OCI-LY1 (cell line): ENCODE results near the gene ARHGAP28.

ENCODE experiments used
- H2AFZ ChIP-seq: fragments of 200-600 bp; sonication (generic), shearing (Covaris generic); 2 replicates; pipeline ENCODE4 v1.6.0; 2014; ENCODE audit warnings: antibody characterized with exemption, mild to moderate bottlenecking, low read length
- H3F3A ChIP-seq: fragments of 200-600 bp; sonication (generic), shearing (Covaris generic); 2 replicates; pipeline ENCODE4 v1.6.0; 2014; ENCODE audit warnings: mild to moderate bottlenecking, antibody characterized with exemption, low read length, moderate library complexity; ENCODE audit not compliant: insufficient read depth
- H3K27ac ChIP-seq: fragments of 200-600 bp; sonication (generic); 2 replicates; pipeline ENCODE4 v1.5.1; 2014; ENCODE audit warnings: low read length, mixed run types, mild to moderate bottlenecking, low read depth; ENCODE audit not compliant: poor library complexity, severe bottlenecking
- H3K27me3 ChIP-seq: fragments of 200-600 bp; sonication (generic); 2 replicates; pipeline ENCODE4 v1.6.0; 2014; ENCODE audit warnings: antibody characterized with exemption, mild to moderate bottlenecking, low read length, moderate library complexity; ENCODE audit not compliant: insufficient read depth
- H3K36me3 ChIP-seq: fragments of 200-600 bp; sonication (generic); 2 replicates; pipeline ENCODE4 v1.6.1; 2014; ENCODE audit warnings: mild to moderate bottlenecking, antibody characterized with exemption, low read length, moderate library complexity, mixed read lengths; ENCODE audit not compliant: insufficient read depth
- H3K4me1 ChIP-seq: fragments of 200-600 bp; sonication (generic); 2 replicates; pipeline ENCODE4 v1.5.1; 2014; ENCODE audit warnings: mild to moderate bottlenecking, low read length, moderate library complexity; ENCODE audit not compliant: insufficient read depth, severe bottlenecking
- H3K4me2 ChIP-seq: fragments of 200-600 bp; sonication (generic), shearing (Covaris generic); 2 replicates; pipeline ENCODE4 v1.6.1; 2014; ENCODE audit warnings: low read length
- H3K4me3 ChIP-seq: fragments of 200-600 bp; sonication (generic); 2 replicates; pipeline ENCODE4 v1.5.1; 2014; ENCODE audit warnings: low read length, low read depth, mild to moderate bottlenecking, mixed read lengths; ENCODE audit not compliant: poor library complexity, severe bottlenecking
- H3K79me2 ChIP-seq: fragments of 200-600 bp; shearing (Covaris generic); 2 replicates; pipeline ENCODE4 v1.6.1; 2016; ENCODE audit warnings: mixed run types, low read length, mixed read lengths; ENCODE audit not compliant: insufficient read depth
- H3K9ac ChIP-seq: fragments of 200-600 bp; sonication (generic), shearing (Covaris generic); 2 replicates; pipeline ENCODE4 v1.6.1; 2014; ENCODE audit warnings: mild to moderate bottlenecking, low read length, mixed read lengths
- H3K9me2 ChIP-seq: fragments of 200-600 bp; sonication (generic), shearing (Covaris generic); 2 replicates; pipeline ENCODE4 v1.6.1; 2014; ENCODE audit warnings: low read depth, mild to moderate bottlenecking, low read length, mixed read lengths
- H3K9me3 ChIP-seq: fragments of 200-600 bp; shearing (Covaris generic); 2 replicates; pipeline ENCODE4 v1.6.1; 2014; ENCODE audit warnings: low read length, mixed read lengths
- H4K20me1 ChIP-seq: fragments of 200-600 bp; sonication (generic), shearing (Covaris generic); 2 replicates; pipeline ENCODE4 v1.6.0; 2016; ENCODE audit warnings: mild to moderate bottlenecking, low read length; ENCODE audit not compliant: insufficient read depth
- CTCF ChIP-seq: fragments of 200-600 bp; sonication (generic), shearing (Covaris generic); IDR thresholded peaks from 2 replicates; pipeline ENCODE4 v1.5.1; 2017; ENCODE audit warnings: mild to moderate bottlenecking, antibody characterized with exemption, low read length, moderate library complexity, mixed read lengths
- EZH2 ChIP-seq: fragments of 200-600 bp; sonication (generic), shearing (Covaris generic); IDR thresholded peaks from 2 replicates; pipeline ENCODE4 v1.8.0; 2017; ENCODE audit warnings: borderline replicate concordance, mixed run types, mild to moderate bottlenecking, antibody characterized with exemption, low read length, moderate library complexity, mixed read lengths

Gene ARHGAP28

DNA sequence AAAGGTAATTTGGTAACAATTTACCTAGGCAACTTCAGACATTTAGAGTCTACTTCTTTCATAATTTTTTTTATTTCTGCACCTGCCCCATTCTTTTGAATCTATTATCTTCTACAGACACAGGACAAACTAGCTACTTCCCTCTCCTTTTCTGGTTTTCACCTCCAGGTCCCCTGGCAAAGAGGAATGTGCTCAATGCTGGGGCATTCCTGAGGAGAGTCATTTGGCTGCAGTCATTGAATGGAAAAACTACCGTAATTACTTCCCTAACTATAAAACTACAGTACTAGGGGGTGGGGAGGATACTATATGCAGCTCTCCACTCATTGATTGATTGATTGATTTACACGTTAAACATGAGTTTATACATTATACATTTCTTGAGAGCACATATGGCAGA lies 11.2 kb upstream of the ARHGAP28 start:
- no peaks in the 10 kb centered on the region for H3K9me2 ChIP-seq
- no peak overlapping the region for H3K9ac ChIP-seq
- no peaks in the 10 kb centered on the region for H3K4me1 ChIP-seq
- H4K20me1 ChIP-seq = no peaks in the 10 kb centered on the region
- H3K79me2 ChIP-seq = no peaks in the 10 kb centered on the region
- no peak overlapping the region for H3K27ac ChIP-seq
- H3K4me2 ChIP-seq = no peak overlapping the region
- no peaks in the 10 kb centered on the region for H3K36me3 ChIP-seq
- TF ChIP-seq EZH2 (no peak), CTCF (no peak)
- no peak overlapping the region for H3K4me3 ChIP-seq
- no peaks in the 10 kb centered on the region for H3K9me3 ChIP-seq
- H2AFZ ChIP-seq = no peak overlapping the region
- H3F3A ChIP-seq = no peaks in the 10 kb centered on the region
- H3K27me3 ChIP-seq = no peaks in the 10 kb centered on the region

- Histone ChIP-seq H2AFZ (no peak overlapping the region), H3K9me3 (no peaks in the 10 kb centered on the region), H3K79me2 (no peaks in the 10 kb centered on the region), H4K20me1 (no peaks in the 10 kb centered on the region), H3K27ac (no peak overlapping the region), H3K4me3 (no peak overlapping the region), H3K36me3 (no peaks in the 10 kb centered on the region), H3K9me2 (no peaks in the 10 kb centered on the region), H3F3A (no peaks in the 10 kb centered on the region), H3K27me3 (no peaks in the 10 kb centered on the region), H3K4me1 (no peaks in the 10 kb centered on the region), H3K9ac (no peak overlapping the region), H3K4me2 (no peak overlapping the region)
- TF ChIP-seq EZH2 (no peak), CTCF (no peak)
These were observed 10.2 kb upstream of the ARHGAP28 start for GRCh38 chr18:6719098-6719846.

DNA sequence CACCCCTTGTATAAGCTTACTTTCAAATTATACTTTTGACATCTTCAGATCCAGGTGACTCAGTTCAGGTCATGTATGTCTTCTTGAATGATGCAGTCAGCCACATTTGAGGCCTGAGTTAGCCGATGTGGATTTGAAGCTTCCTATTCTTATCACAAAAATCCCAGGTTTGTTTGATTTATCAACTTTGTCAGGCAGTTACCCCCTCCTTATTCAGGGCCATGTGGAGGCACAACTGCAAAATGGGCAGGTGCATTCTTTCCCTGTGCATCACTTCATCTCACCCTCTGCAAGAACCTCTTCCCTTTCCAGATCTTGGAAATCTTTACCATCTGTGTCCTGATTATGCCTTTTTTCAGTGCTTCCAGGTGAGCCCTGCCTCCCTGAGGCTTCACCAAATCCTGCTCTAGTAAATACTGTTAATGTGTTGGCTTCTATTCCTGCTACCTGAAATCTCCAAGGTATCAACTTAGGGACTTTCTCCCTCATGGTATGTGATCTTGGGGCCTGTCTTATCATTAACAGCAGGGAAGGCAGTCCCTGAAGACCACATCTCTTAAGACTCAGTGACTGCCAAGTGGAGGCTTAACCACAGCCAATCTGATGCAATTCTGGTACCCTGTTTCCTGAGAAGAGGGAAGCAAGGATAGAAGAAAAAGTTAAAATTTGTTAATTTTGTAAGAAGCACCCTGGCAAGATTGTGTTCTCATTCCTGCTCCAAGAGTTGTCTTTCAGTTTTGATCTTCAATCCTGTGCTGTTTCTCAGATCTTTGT lies 9.4 kb upstream of the ARHGAP28 start:
- H2AFZ ChIP-seq = no peak overlapping the region
- no peaks in the 10 kb centered on the region for H3K9me2 ChIP-seq
- H3K4me2 ChIP-seq = no peak overlapping the region
- no peaks in the 10 kb centered on the region for H3K4me1 ChIP-seq
- H3K4me3 ChIP-seq = no peak overlapping the region
- H3K79me2 ChIP-seq = no peaks in the 10 kb centered on the region
- H3K9me3 ChIP-seq = no peaks in the 10 kb centered on the region
- H3K27ac ChIP-seq = no peak overlapping the region
- no peak overlapping the region for H3K9ac ChIP-seq
- no peaks in the 10 kb centered on the region for H3F3A ChIP-seq
- no peaks in the 10 kb centered on the region for H4K20me1 ChIP-seq
- H3K36me3 ChIP-seq = no peaks in the 10 kb centered on the region
- no peak for TF ChIP-seq CTCF
- TF ChIP-seq EZH2 = no peak
- no peaks in the 10 kb centered on the region for H3K27me3 ChIP-seq
